Measurements from ENCODE around the gene OR11L1. TPM values are rescaled to one million over a fixed set of nuclear protein-coding genes. Genes with fewer than 3 reads are reported as not detected.

Gene OR11L1
- total RNA-seq, 1 donor from 2014 or later, result not detected

- Histone ChIP-seq H3K36me3 (ENCODE audit: control insufficient read depth, insufficient read depth, low read length) (no peaks in the 10 kb centered on the region), H3K4me3 (ENCODE audit: low read depth, low read length) (no peak overlapping the region), H3K27me3 (ENCODE audit: control insufficient read depth, insufficient read depth, low read length) (no peaks in the 10 kb centered on the region)
- no peak for TF ChIP-seq CTCF (IDR thresholded peaks at IDR 0.05; ENCODE audit: insufficient read depth, low read length, severe bottlenecking)
- FAIRE-seq (no peak), DNase-seq (ENCODE audit: low read depth) (no peak)
Measured at GRCh38 chr1:247862756-247863155, 21.1 kb upstream of the OR11L1 start.

GRCh38 chr1:247857985-247858619 is 16.4 kb upstream of the OR11L1 start:
- DNase-seq (ENCODE audit: low read depth) (no peak), FAIRE-seq (no peak)
- H3K27me3 ChIP-seq (ENCODE audit: control insufficient read depth, insufficient read depth, low read length), result no peaks in the 10 kb centered on the region
- H3K36me3 ChIP-seq (ENCODE audit: control insufficient read depth, insufficient read depth, low read length), result no peaks in the 10 kb centered on the region
- H3K4me3 ChIP-seq (ENCODE audit: low read depth, low read length), result no peak overlapping the region
- no peak for TF ChIP-seq CTCF (IDR thresholded peaks at IDR 0.05; ENCODE audit: insufficient read depth, low read length, severe bottlenecking)

GRCh38 chr1:247857069-247857984 is 15.6 kb upstream of the OR11L1 start, which contains the start of gene TRIM58:
TSS of gene TRIM58 (plus strand) at chr1:247857187. CDS start at chr1:247857247, 60 bp downstream.
- FAIRE-seq (no peak), DNase-seq (ENCODE audit: low read depth) (no peak)
- no peaks in the 10 kb centered on the region for H3K36me3 ChIP-seq (ENCODE audit: control insufficient read depth, insufficient read depth, low read length)
- TF ChIP-seq CTCF (IDR thresholded peaks at IDR 0.05; ENCODE audit: insufficient read depth, low read length, severe bottlenecking), result no peak
- H3K4me3 ChIP-seq (ENCODE audit: low read depth, low read length), result no peak within 1 kb of the TSS
- H3K27me3 ChIP-seq (ENCODE audit: control insufficient read depth, insufficient read depth, low read length), result no peaks in the 10 kb centered on the region

- no peak for DNase-seq (ENCODE audit: low read depth)
- Histone ChIP-seq H3K27me3 (ENCODE audit: control insufficient read depth, insufficient read depth, low read length) (no peaks in the 10 kb centered on the region), H3K4me3 (ENCODE audit: low read depth, low read length) (no peak overlapping the region), H3K36me3 (ENCODE audit: control insufficient read depth, insufficient read depth, low read length) (no peaks in the 10 kb centered on the region)
- TF ChIP-seq CTCF (IDR thresholded peaks at IDR 0.05; ENCODE audit: insufficient read depth, low read length, severe bottlenecking), result no peak
- no peak for FAIRE-seq
Measured at GRCh38 chr1:247855911-247856310, 14.2 kb upstream of the OR11L1 start.

- no peak for TF ChIP-seq CTCF (IDR thresholded peaks at IDR 0.05; ENCODE audit: insufficient read depth, low read length, severe bottlenecking)
- no peak for DNase-seq (ENCODE audit: low read depth)
- no peak for FAIRE-seq
- Histone ChIP-seq H3K36me3 (ENCODE audit: control insufficient read depth, insufficient read depth, low read length) (no peaks in the 10 kb centered on the region), H3K27me3 (ENCODE audit: control insufficient read depth, insufficient read depth, low read length) (no peaks in the 10 kb centered on the region), H3K4me3 (ENCODE audit: low read depth, low read length) (no peak overlapping the region)
Measured at GRCh38 chr1:247854899-247855545, 13.3 kb upstream of the OR11L1 start.
